HepG2 (cell line): Measurements from ENCODE around the gene SFR1. TPM values are rescaled to one million over a fixed set of nuclear protein-coding genes. Genes with fewer than 3 reads are reported as not detected.

Experiments
- ATAC-seq: fragments of 200-7000 bp; cut with Tn5 transposase; 3 replicates; pipeline ENCODE4 v1.9.1; 2020; ENCODE audit warnings: mild to moderate bottlenecking, moderate library complexity
- BruUV-seq: library from RNA; stranded (reverse); fragments of 400-500 nt; replicated peaks from 2 replicates; lab custom pipeline; 2021; lab: Mats Ljungman, UMichigan
- CTCF ChIA-PET: fragments of 300-600 bp; formaldehyde crosslinking; extraction: SDS; loops from one replicate; lab custom pipeline; 2021; ENCODE audit warnings: low total read pairs, inconsistent platforms, low intra/inter-chr PET ratio; lab: Yijun Ruan, JAX
- POLR2A ChIA-PET: fragments of 350-600 bp; sonication (Branson Sonifier 250); formaldehyde crosslinking; loops from one replicate; lab custom pipeline; 2020; ENCODE audit warnings: antibody characterized with exemption, inconsistent platforms; lab: Yijun Ruan, JAX
- DNase-seq: peaks from one replicate; pipeline ENCODE4 v3.0.0-alpha.2; 2015; ENCODE audit warnings: low spot score
- FAIRE-seq: peaks from 3 replicates; lab custom pipeline; 2011; peaks lifted over from hg19 to GRCh38; lab: Jason Lieb, UNC
- H2AFZ ChIP-seq: one replicate; pipeline ENCODE4 v1.6.1; 2011; ENCODE audit warnings: low read length, inconsistent platforms
- H3K27ac ChIP-seq: fragments of 300-600 bp; 3 replicates; pipeline ENCODE4 v1.8.0; 2011; ENCODE audit warnings: mixed run types, mild to moderate bottlenecking, mixed read lengths, low read length, inconsistent platforms; ENCODE audit not compliant: insufficient read depth; ENCODE audit errors: extremely low read length
- H3K27me3 ChIP-seq, 2 experiments: fragments of 200-600 bp in 1 of 2; 2 replicates in 1 of 2; 3 replicates in 1 of 2; pipeline versions ENCODE4 v1.6.0 to v1.8.0; 2011; ENCODE audit warnings: low read length in 2 of 2, mild to moderate bottlenecking in 2 of 2, moderate library complexity in 2 of 2, inconsistent platforms in 1 of 2; ENCODE audit not compliant: insufficient read depth in 2 of 2, control insufficient read depth in 1 of 2
- H3K36me3 ChIP-seq, 2 experiments: fragments of 200-600 bp in 1 of 2; replicated peaks in 1 of 2; 2 replicates in 1 of 2; 3 replicates in 1 of 2; pipeline versions ENCODE4 v1.5.1 to v1.8.0; 2011; ENCODE audit warnings: low read length in 2 of 2, inconsistent platforms in 1 of 2; ENCODE audit not compliant: insufficient read depth in 2 of 2, control insufficient read depth in 1 of 2
- H3K4me1 ChIP-seq: 2 replicates; pipeline ENCODE4 v1.5.1; 2012; ENCODE audit warnings: low read length, inconsistent platforms; ENCODE audit not compliant: insufficient read depth
- H3K4me2 ChIP-seq: 2 replicates; pipeline ENCODE4 v1.6.0; 2011; ENCODE audit warnings: low read depth, low read length, inconsistent platforms
- H3K4me3 ChIP-seq, 3 experiments: fragments of 200-600 bp in 1 of 3; sonication (generic), shearing (Covaris generic) in 1 of 3; replicated peaks in 1 of 3; 2 replicates each; pipeline ENCODE4 v1.5.1; 2011 to 2016; ENCODE audit warnings: low read length in 3 of 3, inconsistent platforms in 2 of 3, low read depth in 2 of 3, mild to moderate bottlenecking in 2 of 3, control low read depth in 1 of 3, mixed read lengths in 1 of 3; ENCODE audit not compliant: insufficient read depth in 1 of 3
- H3K79me2 ChIP-seq: one replicate; pipeline ENCODE4 v1.6.1; 2011; ENCODE audit warnings: low read length, inconsistent platforms; ENCODE audit not compliant: insufficient read depth
- H3K9ac ChIP-seq: 2 replicates; pipeline ENCODE4 v1.6.0; 2011; ENCODE audit warnings: mild to moderate bottlenecking, low read depth, low read length, inconsistent platforms; ENCODE audit not compliant: insufficient read depth
- H3K9me3 ChIP-seq: 2 replicates; pipeline ENCODE4 v1.5.1; 2012; ENCODE audit warnings: mild to moderate bottlenecking, low read length
- H4K20me1 ChIP-seq: 2 replicates; pipeline ENCODE4 v1.6.0; 2011; ENCODE audit warnings: inconsistent platforms, mild to moderate bottlenecking, low read length, moderate library complexity; ENCODE audit not compliant: insufficient read depth
- ARNT ChIP-seq: fragments of 450-650 bp; IDR thresholded peaks from 2 replicates; pipeline ENCODE4 v1.6.1; 2017
- CBX2 ChIP-seq, 2 experiments: fragments of 200-600 bp in 1 of 2; sonication (generic); formaldehyde crosslinking in 1 of 2; IDR thresholded peaks; 2 replicates each; pipeline versions ENCODE4 v1.7.0 to v1.8.1; 2018 to 2022; ENCODE audit warnings: low read depth in 2 of 2, low read length in 1 of 2, mild to moderate bottlenecking in 1 of 2, missing genetic modification reagents in 1 of 2
- DR1 ChIP-seq: sonication (generic); formaldehyde crosslinking; IDR thresholded peaks from 2 replicates; pipeline ENCODE4 v1.8.0; 2021; ENCODE audit warnings: mild to moderate bottlenecking, missing genetic modification reagents, inconsistent platforms
- ERF ChIP-seq: IDR thresholded peaks from 2 replicates; pipeline ENCODE4 v1.6.1; 2018; ENCODE audit warnings: missing biosample characterization, missing genetic modification reagents
- MXD4 ChIP-seq: IDR thresholded peaks from 2 replicates; pipeline ENCODE4 v1.6.1; 2016; ENCODE audit warnings: mild to moderate bottlenecking, missing biosample characterization, missing genetic modification reagents
- NFYC ChIP-seq: IDR thresholded peaks from 2 replicates; pipeline ENCODE4 v1.6.1; 2016; ENCODE audit warnings: missing genetic modification reagents, missing compliant biosample characterization
- PAX8 ChIP-seq: sonication (generic); formaldehyde crosslinking; IDR thresholded peaks from 2 replicates; pipeline ENCODE4 v1.8.0; 2022; ENCODE audit warnings: mild to moderate bottlenecking, missing genetic modification reagents, borderline replicate concordance
- PRPF4 ChIP-seq: fragments of 200-400 bp; formaldehyde crosslinking; IDR thresholded peaks from 2 replicates; pipeline ENCODE4 v1.6.1; 2016; ENCODE audit warnings: low read length, low read depth; ENCODE audit not compliant: poor library complexity, severe bottlenecking
- SMYD3 ChIP-seq: sonication (generic); formaldehyde crosslinking; IDR thresholded peaks from 2 replicates; pipeline ENCODE4 v1.8.1; 2023; ENCODE audit warnings: mild to moderate bottlenecking, missing genetic modification reagents
- SNRNP70 ChIP-seq: fragments of 200-400 bp; formaldehyde crosslinking; IDR thresholded peaks from 2 replicates; pipeline ENCODE4 v1.6.1; 2017; ENCODE audit warnings: mild to moderate bottlenecking, low read depth, low read length, moderate library complexity
- YEATS2 ChIP-seq: sonication (generic); formaldehyde crosslinking; IDR thresholded peaks from 2 replicates; pipeline ENCODE4 v1.4.0; 2020; ENCODE audit warnings: missing genetic modification reagents, borderline replicate concordance
- ZFP82 ChIP-seq: sonication (generic); formaldehyde crosslinking; IDR thresholded peaks from 2 replicates; pipeline ENCODE4 v1.5.1; 2020; ENCODE audit warnings: mild to moderate bottlenecking, missing genetic modification reagents, borderline replicate concordance
- ZNF230 ChIP-seq: sonication (generic); formaldehyde crosslinking; IDR thresholded peaks from 2 replicates; pipeline ENCODE4 v1.4.0; 2020; ENCODE audit warnings: mild to moderate bottlenecking, missing genetic modification reagents
- ZNF264 ChIP-seq: sonication (generic); formaldehyde crosslinking; IDR thresholded peaks from 2 replicates; pipeline ENCODE4 v1.4.0; 2020; ENCODE audit warnings: missing genetic modification reagents
- ZNF30 ChIP-seq: sonication (generic); formaldehyde crosslinking; IDR thresholded peaks from 2 replicates; pipeline ENCODE4 v1.5.0; 2020; ENCODE audit warnings: mild to moderate bottlenecking, missing genetic modification reagents
- ZNF678 ChIP-seq: sonication (generic); formaldehyde crosslinking; IDR thresholded peaks from 2 replicates; pipeline ENCODE4 v1.4.0; 2020; ENCODE audit warnings: mild to moderate bottlenecking, missing genetic modification reagents
- WGBS: methylation state at CpG from one replicate; pipeline ENCODE4 v1.1.6; 2017; ENCODE audit warnings: low lambda C conversion rate; 5-methylcytosine and 5-hydroxymethylcytosine counted together
- in situ Hi-C: cut with HindIII; loops from 2 replicates; pipeline ENCODE4 v1.10.0; 2017; ENCODE audit warnings: low pct_unique_long_range_greater_than_20kb; ENCODE audit not compliant: extremely low pct_ligation_motif_present
- intact Hi-C: fragments of 100-400 bp; cut with micrococcal nuclease; formaldehyde crosslinking; loops from one replicate; pipeline ENCODE4 v1.10.0; 2022; ENCODE audit not compliant: unreplicated experiment
- polyA plus RNA-seq, 8 experiments: library from polyadenylated mRNA; depleted of rRNA in 3 of 8; stranded (reverse) in 7 of 8; unstranded in 1 of 8; fragments of >200 nt; fragmentation: Illumina TruSeq in 4 of 8; extraction: Trizol in 4 of 8; gene quantifications; 2 replicates each; pipeline versions ENCODE4 v1.2.1 to v1.2.3, GENCODE V29; 2011 to 2016; ENCODE audit warnings: low read depth in 4 of 8, missing spikeins in 1 of 8, mixed read lengths in 1 of 8; ENCODE audit not compliant: insufficient read depth in 1 of 8
- total RNA-seq, 5 experiments: library from RNA; depleted of rRNA; stranded (reverse); fragments of >200 nt; fragmentation: Illumina TruSeq; extraction: Trizol; gene quantifications; 2 replicates each; pipeline ENCODE4 v1.2.3, GENCODE V29; 2016; ENCODE audit warnings: low read depth in 1 of 5
- TF ChIP-seq, protein P1 (sequence below): sonication (generic); formaldehyde crosslinking; IDR thresholded peaks from 2 replicates; pipeline ENCODE4 v1.4.0; 2020; ENCODE audit warnings: missing genetic modification reagents, mild to moderate bottlenecking, borderline replicate concordance
- TF ChIP-seq, protein P2 (sequence below): sonication (generic); formaldehyde crosslinking; IDR thresholded peaks from 2 replicates; pipeline ENCODE4 v1.8.0; 2022; ENCODE audit warnings: missing genetic modification reagents, mild to moderate bottlenecking, inconsistent platforms, borderline replicate concordance
- TF ChIP-seq, protein P3 (sequence below): sonication (generic); formaldehyde crosslinking; IDR thresholded peaks from 2 replicates; pipeline ENCODE4 v1.4.0; 2020; ENCODE audit warnings: mild to moderate bottlenecking, low read depth, missing genetic modification reagents

Gene SFR1
- total and polyA plus RNA-seq, 2 of the 13 experiments (the other 11 are each of a cell fraction or from before 2014, with no cell fraction given) = 2.2 to 6.1 TPM

DNA sequence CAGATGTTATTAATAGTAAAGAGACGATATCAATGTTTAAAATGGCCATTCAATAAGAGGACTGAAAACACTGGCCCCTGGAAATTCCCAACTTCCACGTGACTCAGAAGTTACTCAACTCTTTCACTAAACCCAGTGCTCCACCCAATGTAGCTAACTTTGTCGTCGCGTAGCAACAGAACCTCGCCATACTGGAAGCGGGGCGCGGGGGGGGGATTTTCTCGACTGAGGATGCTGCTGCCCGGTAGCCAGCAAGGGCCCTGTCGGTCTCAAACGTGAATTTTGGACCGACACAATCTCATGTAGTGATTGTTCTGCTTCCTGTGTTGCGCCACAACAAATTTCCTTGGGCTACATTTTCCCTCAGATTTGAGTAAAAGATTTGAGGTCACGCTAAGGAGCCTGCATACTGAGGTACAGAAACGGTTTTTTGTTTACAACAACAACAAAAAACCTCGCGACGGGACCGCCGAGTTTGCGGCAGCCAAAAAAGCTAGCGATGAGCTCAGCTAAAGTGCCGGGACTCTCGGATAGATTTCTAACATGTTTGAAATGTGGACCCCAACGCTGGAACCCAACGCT is 977 bp upstream of the SFR1 start:
- Histone ChIP-seq H2AFZ (peak overlapping the region; percentile 66), H3K79me2 (no peaks in the 10 kb centered on the region), H3K9me3 (no peaks in the 10 kb centered on the region), H3K4me3 (peak overlapping the region; percentile 70 to 87 (median 78)), H4K20me1 (no peaks in the 10 kb centered on the region), H3K36me3 (no peaks in the 10 kb centered on the region), H3K27ac (peak overlapping the region; percentile 98), H3K4me1 (peaks cover 23% of the 10 kb centered on the region), H3K9ac (peak overlapping the region; percentile 94), H3K27me3 (peaks cover 0 to 2% of the 10 kb centered on the region in 2 experiments; a peak in 1 of 5 replicates), H3K4me2 (peak overlapping the region; percentile 94)
- POLR2A ChIA-PET = interaction anchor here (0.6 to 2.2 kb wide), 14 partner anchors 11 to 184 kb away, joined by 3 to 16 read pairs (median 3); partner anchors contain the start of genes CFAP43 and GSTO1
- in situ Hi-C loops (loop anchor here (5.0 kb wide), 1 partner anchor 234 kb away; no protein-coding TSS in a partner anchor), intact Hi-C loops (loop anchor here (2.0 to 10.0 kb wide), 6 partner anchors 68 to 226 kb away; partner anchors contain the start of genes GSTO1, SLK and STN1)
- DNase-seq (peak; percentile 87), FAIRE-seq (peak; percentile 95), ATAC-seq (peak; percentile 61)
- CTCF ChIA-PET = no interaction called here
- 0% methylated on average over 22 of the region's 28 CpGs for WGBS
- TSS peak; percentile 92 for BruUV-seq
- TF ChIP-seq ZNF678 (CRISPR knock-in tag) (no peak), DR1 (CRISPR knock-in tag) (no peak), ZNF30 (CRISPR knock-in tag) (no peak), CBX2 (IDR thresholded peaks at IDR 0.05; ENCODE audit: low read depth, low read length) (no peak), CBX2 (CRISPR knock-in tag; IDR thresholded peaks at IDR 0.05; ENCODE audit: low read depth) (no peak), ZNF264 (CRISPR knock-in tag) (no peak), ZFP82 (CRISPR knock-in tag) (no peak), PAX8 (CRISPR knock-in tag) (no peak), SNRNP70 (no peak), ERF (CRISPR knock-in tag) (0 out of 2 replicates have a peak, but pooled peaks have one; percentile 26), PRPF4 (no peak), ARNT (no peak), YEATS2 (0 out of 2 replicates have a peak, but pooled peaks have one; percentile 11), NFYC (CRISPR knock-in tag) (no peak), ZNF230 (0 out of 2 replicates have a peak, but pooled peaks have one; percentile 0), MXD4 (no peak), SMYD3 (CRISPR knock-in tag) (no peak)
- TF ChIP-seq, protein P1, sequence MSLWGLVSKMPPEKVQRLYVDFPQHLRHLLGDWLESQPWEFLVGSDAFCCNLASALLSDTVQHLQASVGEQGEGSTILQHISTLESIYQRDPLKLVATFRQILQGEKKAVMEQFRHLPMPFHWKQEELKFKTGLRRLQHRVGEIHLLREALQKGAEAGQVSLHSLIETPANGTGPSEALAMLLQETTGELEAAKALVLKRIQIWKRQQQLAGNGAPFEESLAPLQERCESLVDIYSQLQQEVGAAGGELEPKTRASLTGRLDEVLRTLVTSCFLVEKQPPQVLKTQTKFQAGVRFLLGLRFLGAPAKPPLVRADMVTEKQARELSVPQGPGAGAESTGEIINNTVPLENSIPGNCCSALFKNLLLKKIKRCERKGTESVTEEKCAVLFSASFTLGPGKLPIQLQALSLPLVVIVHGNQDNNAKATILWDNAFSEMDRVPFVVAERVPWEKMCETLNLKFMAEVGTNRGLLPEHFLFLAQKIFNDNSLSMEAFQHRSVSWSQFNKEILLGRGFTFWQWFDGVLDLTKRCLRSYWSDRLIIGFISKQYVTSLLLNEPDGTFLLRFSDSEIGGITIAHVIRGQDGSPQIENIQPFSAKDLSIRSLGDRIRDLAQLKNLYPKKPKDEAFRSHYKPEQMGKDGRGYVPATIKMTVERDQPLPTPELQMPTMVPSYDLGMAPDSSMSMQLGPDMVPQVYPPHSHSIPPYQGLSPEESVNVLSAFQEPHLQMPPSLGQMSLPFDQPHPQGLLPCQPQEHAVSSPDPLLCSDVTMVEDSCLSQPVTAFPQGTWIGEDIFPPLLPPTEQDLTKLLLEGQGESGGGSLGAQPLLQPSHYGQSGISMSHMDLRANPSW = no peak
- TF ChIP-seq, protein P2, sequence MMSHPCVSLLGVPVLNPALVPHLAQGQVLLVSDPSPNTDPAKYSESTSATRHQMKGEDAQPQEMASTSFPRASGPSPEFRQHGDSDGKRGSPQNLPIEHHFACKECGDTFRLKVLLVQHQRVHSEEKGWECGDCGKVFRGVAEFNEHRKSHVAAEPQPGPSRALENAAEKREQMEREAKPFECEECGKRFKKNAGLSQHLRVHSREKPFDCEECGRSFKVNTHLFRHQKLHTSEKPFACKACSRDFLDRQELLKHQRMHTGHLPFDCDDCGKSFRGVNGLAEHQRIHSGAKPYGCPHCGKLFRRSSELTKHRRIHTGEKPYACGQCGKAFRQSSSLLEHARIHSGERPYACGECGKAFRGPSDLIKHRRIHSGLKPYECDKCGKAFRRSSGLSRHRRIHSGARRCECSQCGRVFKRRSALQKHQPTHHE = 0 out of 2 replicates have a peak, but pooled peaks have one; percentile 10
- TF ChIP-seq, protein P3, sequence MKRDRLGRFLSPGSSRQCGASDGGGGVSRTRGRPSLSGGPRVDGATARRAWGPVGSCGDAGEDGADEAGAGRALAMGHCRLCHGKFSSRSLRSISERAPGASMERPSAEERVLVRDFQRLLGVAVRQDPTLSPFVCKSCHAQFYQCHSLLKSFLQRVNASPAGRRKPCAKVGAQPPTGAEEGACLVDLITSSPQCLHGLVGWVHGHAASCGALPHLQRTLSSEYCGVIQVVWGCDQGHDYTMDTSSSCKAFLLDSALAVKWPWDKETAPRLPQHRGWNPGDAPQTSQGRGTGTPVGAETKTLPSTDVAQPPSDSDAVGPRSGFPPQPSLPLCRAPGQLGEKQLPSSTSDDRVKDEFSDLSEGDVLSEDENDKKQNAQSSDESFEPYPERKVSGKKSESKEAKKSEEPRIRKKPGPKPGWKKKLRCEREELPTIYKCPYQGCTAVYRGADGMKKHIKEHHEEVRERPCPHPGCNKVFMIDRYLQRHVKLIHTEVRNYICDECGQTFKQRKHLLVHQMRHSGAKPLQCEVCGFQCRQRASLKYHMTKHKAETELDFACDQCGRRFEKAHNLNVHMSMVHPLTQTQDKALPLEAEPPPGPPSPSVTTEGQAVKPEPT = no peak
